HepG2 (cell line): Measurements from ENCODE around the gene ARHGAP29. TPM values are rescaled to one million over a fixed set of nuclear protein-coding genes. Genes with fewer than 3 reads are reported as not detected.

Source experiments
- ATAC-seq: fragments of 200-7000 bp; cut with Tn5 transposase; 3 replicates; pipeline ENCODE4 v1.9.1; 2020; ENCODE audit warnings: mild to moderate bottlenecking, moderate library complexity
- BruUV-seq: library from RNA; stranded (reverse); fragments of 400-500 nt; replicated peaks from 2 replicates; lab custom pipeline; 2021; lab: Mats Ljungman, UMichigan
- CTCF ChIA-PET: fragments of 300-600 bp; formaldehyde crosslinking; extraction: SDS; loops from one replicate; lab custom pipeline; 2021; ENCODE audit warnings: low total read pairs, inconsistent platforms, low intra/inter-chr PET ratio; lab: Yijun Ruan, JAX
- POLR2A ChIA-PET: fragments of 350-600 bp; sonication (Branson Sonifier 250); formaldehyde crosslinking; loops from one replicate; lab custom pipeline; 2020; ENCODE audit warnings: antibody characterized with exemption, inconsistent platforms; lab: Yijun Ruan, JAX
- DNase-seq: peaks from one replicate; pipeline ENCODE4 v3.0.0-alpha.2; 2015; ENCODE audit warnings: low spot score
- FAIRE-seq: peaks from 3 replicates; lab custom pipeline; 2011; peaks lifted over from hg19 to GRCh38; lab: Jason Lieb, UNC
- H2AFZ ChIP-seq: one replicate; pipeline ENCODE4 v1.6.1; 2011; ENCODE audit warnings: low read length, inconsistent platforms
- H3K27ac ChIP-seq: fragments of 300-600 bp; 3 replicates; pipeline ENCODE4 v1.8.0; 2011; ENCODE audit warnings: mixed run types, mild to moderate bottlenecking, mixed read lengths, low read length, inconsistent platforms; ENCODE audit not compliant: insufficient read depth; ENCODE audit errors: extremely low read length
- H3K27me3 ChIP-seq, 2 experiments: fragments of 200-600 bp in 1 of 2; 2 replicates in 1 of 2; 3 replicates in 1 of 2; pipeline versions ENCODE4 v1.6.0 to v1.8.0; 2011; ENCODE audit warnings: low read length in 2 of 2, mild to moderate bottlenecking in 2 of 2, moderate library complexity in 2 of 2, inconsistent platforms in 1 of 2; ENCODE audit not compliant: insufficient read depth in 2 of 2, control insufficient read depth in 1 of 2
- H3K36me3 ChIP-seq, 2 experiments: fragments of 200-600 bp in 1 of 2; replicated peaks in 1 of 2; 2 replicates in 1 of 2; 3 replicates in 1 of 2; pipeline versions ENCODE4 v1.5.1 to v1.8.0; 2011; ENCODE audit warnings: low read length in 2 of 2, inconsistent platforms in 1 of 2; ENCODE audit not compliant: insufficient read depth in 2 of 2, control insufficient read depth in 1 of 2
- H3K4me1 ChIP-seq: 2 replicates; pipeline ENCODE4 v1.5.1; 2012; ENCODE audit warnings: low read length, inconsistent platforms; ENCODE audit not compliant: insufficient read depth
- H3K4me2 ChIP-seq: 2 replicates; pipeline ENCODE4 v1.6.0; 2011; ENCODE audit warnings: low read depth, low read length, inconsistent platforms
- H3K4me3 ChIP-seq, 3 experiments: fragments of 200-600 bp in 1 of 3; sonication (generic), shearing (Covaris generic) in 1 of 3; replicated peaks in 1 of 3; 2 replicates each; pipeline ENCODE4 v1.5.1; 2011 to 2016; ENCODE audit warnings: low read length in 3 of 3, inconsistent platforms in 2 of 3, low read depth in 2 of 3, mild to moderate bottlenecking in 2 of 3, control low read depth in 1 of 3, mixed read lengths in 1 of 3; ENCODE audit not compliant: insufficient read depth in 1 of 3
- H3K79me2 ChIP-seq: one replicate; pipeline ENCODE4 v1.6.1; 2011; ENCODE audit warnings: low read length, inconsistent platforms; ENCODE audit not compliant: insufficient read depth
- H3K9ac ChIP-seq: 2 replicates; pipeline ENCODE4 v1.6.0; 2011; ENCODE audit warnings: mild to moderate bottlenecking, low read depth, low read length, inconsistent platforms; ENCODE audit not compliant: insufficient read depth
- H3K9me3 ChIP-seq: 2 replicates; pipeline ENCODE4 v1.5.1; 2012; ENCODE audit warnings: mild to moderate bottlenecking, low read length
- H4K20me1 ChIP-seq: 2 replicates; pipeline ENCODE4 v1.6.0; 2011; ENCODE audit warnings: inconsistent platforms, mild to moderate bottlenecking, low read length, moderate library complexity; ENCODE audit not compliant: insufficient read depth
- ELF1 ChIP-seq: sonication (generic); formaldehyde crosslinking; IDR thresholded peaks from 2 replicates; pipeline ENCODE4 v1.4.0; 2020; ENCODE audit warnings: missing genetic modification reagents
- HCFC1 ChIP-seq: fragments of 150-350 bp; IDR thresholded peaks from 2 replicates; pipeline ENCODE4 v1.6.1; 2014; ENCODE audit warnings: low read depth, low read length
- HHEX ChIP-seq: IDR thresholded peaks from 2 replicates; pipeline ENCODE4 v1.6.1; 2016; ENCODE audit warnings: control low read depth
- JARID2 ChIP-seq: sonication (generic); formaldehyde crosslinking; IDR thresholded peaks from 2 replicates; pipeline ENCODE4 v1.8.1; 2023; ENCODE audit warnings: missing genetic modification reagents, inconsistent platforms; ENCODE audit not compliant: insufficient replicate concordance
- KAT8 ChIP-seq: IDR thresholded peaks from 2 replicates; pipeline ENCODE4 v1.6.1; 2016; ENCODE audit warnings: missing genetic modification reagents, missing compliant biosample characterization
- ZNF101 ChIP-seq: sonication (generic); formaldehyde crosslinking; IDR thresholded peaks from 2 replicates; pipeline ENCODE4 v1.4.0; 2020; ENCODE audit warnings: mild to moderate bottlenecking, low read depth, missing genetic modification reagents, borderline replicate concordance
- ZNF136 ChIP-seq: sonication (generic); formaldehyde crosslinking; IDR thresholded peaks from 2 replicates; pipeline ENCODE4 v1.8.1; 2022; ENCODE audit warnings: low read depth, mild to moderate bottlenecking, moderate library complexity, missing genetic modification reagents
- ZNF484 ChIP-seq: sonication (generic); formaldehyde crosslinking; IDR thresholded peaks from 2 replicates; pipeline ENCODE4 v1.5.1; 2020; ENCODE audit warnings: mild to moderate bottlenecking, low read depth, missing genetic modification reagents, borderline replicate concordance
- WGBS: methylation state at CpG from one replicate; pipeline ENCODE4 v1.1.6; 2017; ENCODE audit warnings: low lambda C conversion rate; 5-methylcytosine and 5-hydroxymethylcytosine counted together
- in situ Hi-C: cut with HindIII; loops from 2 replicates; pipeline ENCODE4 v1.10.0; 2017; ENCODE audit warnings: low pct_unique_long_range_greater_than_20kb; ENCODE audit not compliant: extremely low pct_ligation_motif_present
- intact Hi-C: fragments of 100-400 bp; cut with micrococcal nuclease; formaldehyde crosslinking; loops from one replicate; pipeline ENCODE4 v1.10.0; 2022; ENCODE audit not compliant: unreplicated experiment
- polyA plus RNA-seq, 8 experiments: library from polyadenylated mRNA; depleted of rRNA in 3 of 8; stranded (reverse) in 7 of 8; unstranded in 1 of 8; fragments of >200 nt; fragmentation: Illumina TruSeq in 4 of 8; extraction: Trizol in 4 of 8; gene quantifications; 2 replicates each; pipeline versions ENCODE4 v1.2.1 to v1.2.3, GENCODE V29; 2011 to 2016; ENCODE audit warnings: low read depth in 4 of 8, missing spikeins in 1 of 8, mixed read lengths in 1 of 8; ENCODE audit not compliant: insufficient read depth in 1 of 8
- total RNA-seq, 5 experiments: library from RNA; depleted of rRNA; stranded (reverse); fragments of >200 nt; fragmentation: Illumina TruSeq; extraction: Trizol; gene quantifications; 2 replicates each; pipeline ENCODE4 v1.2.3, GENCODE V29; 2016; ENCODE audit warnings: low read depth in 1 of 5
- TF ChIP-seq, protein P1 (sequence below): sonication (generic); formaldehyde crosslinking; IDR thresholded peaks from 2 replicates; pipeline ENCODE4 v1.4.0; 2020; ENCODE audit warnings: low read depth, mild to moderate bottlenecking, missing genetic modification reagents

Gene ARHGAP29
- total and polyA plus RNA-seq, 2 of the 13 experiments (the other 11 are each of a cell fraction or from before 2014, with no cell fraction given): 12.8 to 18.3 TPM

DNA sequence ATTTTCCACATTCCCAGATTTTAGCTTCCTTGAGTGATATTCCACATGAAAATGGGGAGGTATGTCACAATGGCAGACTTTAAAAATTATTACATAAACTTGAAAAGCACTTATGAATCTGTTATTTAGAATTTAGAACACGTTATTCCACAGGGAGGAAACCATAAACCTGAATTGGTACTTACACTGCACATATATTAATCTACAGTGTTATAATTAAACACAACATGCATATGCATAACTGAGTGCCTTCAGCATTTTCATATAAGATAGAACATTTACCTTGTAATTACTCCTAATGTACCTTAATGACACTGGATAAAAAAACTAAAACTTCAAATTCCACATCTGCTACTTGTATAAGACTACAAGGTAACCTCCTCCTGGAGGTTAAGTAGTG is 9.8 kb downstream of the ARHGAP29 start:
- FAIRE-seq (no peak), ATAC-seq (no peak), DNase-seq (no peak)
- H3K27ac ChIP-seq: no peak overlapping the region
- POLR2A ChIA-PET: interaction anchor here (1.2 to 3.2 kb wide), 2 partner anchors 10 to 159 kb away, joined by 4 to 9 read pairs; partner anchors contain the start of gene ARHGAP29
- CTCF ChIA-PET: no interaction called here
- no peaks in the 10 kb centered on the region for H3K36me3 ChIP-seq
- peaks cover 54% of the 10 kb centered on the region for H3K79me2 ChIP-seq
- in situ Hi-C loops: no loop called here
- H3K27me3 ChIP-seq: no peaks in the 10 kb centered on the region; a peak in 1 of 5 replicates
- H3K9me3 ChIP-seq: no peaks in the 10 kb centered on the region
- H2AFZ ChIP-seq: no peak overlapping the region
- H3K9ac ChIP-seq: no peak overlapping the region
- H4K20me1 ChIP-seq: no peaks in the 10 kb centered on the region; the same call in 1 of the 2 replicates
- TF ChIP-seq ZNF484 (CRISPR knock-in tag): no peak
- TF ChIP-seq, protein P1, sequence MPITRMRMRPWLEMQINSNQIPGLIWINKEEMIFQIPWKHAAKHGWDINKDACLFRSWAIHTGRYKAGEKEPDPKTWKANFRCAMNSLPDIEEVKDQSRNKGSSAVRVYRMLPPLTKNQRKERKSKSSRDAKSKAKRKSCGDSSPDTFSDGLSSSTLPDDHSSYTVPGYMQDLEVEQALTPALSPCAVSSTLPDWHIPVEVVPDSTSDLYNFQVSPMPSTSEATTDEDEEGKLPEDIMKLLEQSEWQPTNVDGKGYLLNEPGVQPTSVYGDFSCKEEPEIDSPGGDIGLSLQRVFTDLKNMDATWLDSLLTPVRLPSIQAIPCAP: no peak
- TF ChIP-seq ELF1 (CRISPR knock-in tag): no peak
- TF ChIP-seq JARID2 (CRISPR knock-in tag): no peak
- no peak for TF ChIP-seq KAT8 (CRISPR knock-in tag)
- TF ChIP-seq ZNF136 (CRISPR knock-in tag): no peak
- TF ChIP-seq HHEX: no peak
- TF ChIP-seq HCFC1: no peak
- TF ChIP-seq ZNF101: no peak
- H3K4me2 ChIP-seq: no peak overlapping the region
- peaks cover 8% of the 10 kb centered on the region; the same call in 1 of the 2 replicates for H3K4me1 ChIP-seq
- 97% methylated on average over 1 of the region's 1 CpG for WGBS
- no peak overlapping the region for H3K4me3 ChIP-seq
- BruUV-seq: no TSS peak
- intact Hi-C loops: no loop called here
